ENCODE data around the gene SCRT2. TPM values are rescaled to one million over a fixed set of nuclear protein-coding genes. Genes with fewer than 3 reads are reported as not detected.

Gene SCRT2
- total and polyA plus RNA-seq, 4 experiments from 2014 or later = not detected

GRCh38 chr20:617934-618690, 57.5 kb downstream of the SCRT2 start:
- Histone ChIP-seq H3K4me1 (ENCODE audit: insufficient read depth, low read length) (no peaks in the 10 kb centered on the region), H3K27ac (ENCODE audit: low read depth, low read length) (no peak overlapping the region), H3K4me3 (ENCODE audit: low read length in 2 of 2) (no peak overlapping the region), H3K36me3 (ENCODE audit: insufficient read depth, low read length) (no peaks in the 10 kb centered on the region), H3K9me3 (ENCODE audit: control insufficient read depth in 1 of 2, low read length in 2 of 2) (no peaks in the 10 kb centered on the region), H3K27me3 (ENCODE audit: insufficient read depth, low read length) (peaks cover under 1% of the 10 kb centered on the region)
- Mint-ChIP-seq H3K27me3 (peaks cover 41 to 61% of the 10 kb centered on the region in 2 donors), H3K27ac (peak overlapping the region in 1 of 7 donors; percentile 22), H3K36me3 (no peaks in the 10 kb centered on the region), H3K9me3 (peaks cover 0 to 17% (median 9%) of the 10 kb centered on the region in 8 donors), H3K4me3 (no peak overlapping the region), H3K4me1 (no peaks in the 10 kb centered on the region)
- DNase-seq = no peak
- ChIA-PET POLR2A (ENCODE audit: partially characterized antibody) (no interaction called here), CTCF (ENCODE audit: partially characterized antibody) (interaction anchor here (1.0 kb wide), 2 partner anchors 27 to 55 kb away, joined by 3 read pairs; no protein-coding TSS in a partner anchor)
- intact Hi-C loops (cut with micrococcal nuclease) = no loop called here

GRCh38 chr20:615514-615913, 60.1 kb downstream of the SCRT2 start:
- CTCF ChIA-PET (ENCODE audit: partially characterized antibody) = no interaction called here

GRCh38 chr20:611843-612185, 63.8 kb downstream of the SCRT2 start:
- H3K27me3 ChIP-seq (ENCODE audit: insufficient read depth, low read length) = peaks cover 12% of the 10 kb centered on the region
- CTCF ChIA-PET (ENCODE audit: partially characterized antibody) = no interaction called here
- peak overlapping the region in 3 of 8 donors; percentile 44 to 75 (median 56) for H3K4me3 Mint-ChIP-seq

More at GRCh38 chr20:615514-615913, 60.1 kb downstream of the SCRT2 start:
- no peak for DNase-seq
- Histone ChIP-seq H3K36me3 (ENCODE audit: insufficient read depth, low read length) (no peaks in the 10 kb centered on the region), H3K27me3 (ENCODE audit: insufficient read depth, low read length) (peaks cover 12% of the 10 kb centered on the region), H3K4me1 (ENCODE audit: insufficient read depth, low read length) (no peaks in the 10 kb centered on the region), H3K4me3 (ENCODE audit: low read length in 2 of 2) (no peak overlapping the region), H3K9me3 (ENCODE audit: control insufficient read depth in 1 of 2, low read length in 2 of 2) (no peaks in the 10 kb centered on the region), H3K27ac (ENCODE audit: low read depth, low read length) (no peak overlapping the region)
- Mint-ChIP-seq H3K4me1 (peaks cover 2 to 15% (median 8%) of the 10 kb centered on the region in 4 donors), H3K36me3 (no peaks in the 10 kb centered on the region), H3K27ac (no peak overlapping the region), H3K4me3 (no peak overlapping the region), H3K9me3 (peaks cover 0 to 17% (median 9%) of the 10 kb centered on the region in 8 donors), H3K27me3 (peaks cover 59 to 64% of the 10 kb centered on the region in 2 donors)
- intact Hi-C loops (cut with micrococcal nuclease) = no loop called here
- POLR2A ChIA-PET (ENCODE audit: partially characterized antibody) = no interaction called here

More at GRCh38 chr20:611843-612185, 63.8 kb downstream of the SCRT2 start:
- DNase-seq = no peak
- Mint-ChIP-seq H3K4me1 (peaks cover 4 to 16% (median 8%) of the 10 kb centered on the region in 4 donors), H3K9me3 (peaks cover 0 to 2% (median 0%) of the 10 kb centered on the region in 8 donors), H3K36me3 (no peaks in the 10 kb centered on the region), H3K27ac (no peak overlapping the region), H3K27me3 (peaks cover 58 to 59% of the 10 kb centered on the region in 2 donors)
- Histone ChIP-seq H3K9me3 (ENCODE audit: control insufficient read depth in 1 of 2, low read length in 2 of 2) (no peaks in the 10 kb centered on the region), H3K4me1 (ENCODE audit: insufficient read depth, low read length) (no peaks in the 10 kb centered on the region), H3K4me3 (ENCODE audit: low read length in 2 of 2) (no peak overlapping the region), H3K36me3 (ENCODE audit: insufficient read depth, low read length) (no peaks in the 10 kb centered on the region), H3K27ac (ENCODE audit: low read depth, low read length) (no peak overlapping the region)
- intact Hi-C loops (cut with micrococcal nuclease) = no loop called here
- POLR2A ChIA-PET (ENCODE audit: partially characterized antibody) = no interaction called here

Other genes starting within 250 kb of the SCRT2 start
- 10 to 100 TPM; 42.1 to 42.9 TPM for gene TBC1D20, start 213.3 kb downstream of the SCRT2 start, total RNA-seq
- 10 to 100 TPM; 19.3 to 22.8 TPM for gene TBC1D20, start 213.3 kb downstream of the SCRT2 start, polyA plus RNA-seq
- gene CSNK2A1, start 132.0 kb downstream of the SCRT2 start, total RNA-seq = 10 to 100 TPM; 81.6 to 87.8 TPM
- 10 to 100 TPM; 45.2 to 48.2 TPM for gene CSNK2A1, start 132.0 kb downstream of the SCRT2 start, polyA plus RNA-seq
- gene TCF15, start 65.5 kb downstream of the SCRT2 start, total RNA-seq = not detected
- not detected for gene TCF15, start 65.5 kb downstream of the SCRT2 start, polyA plus RNA-seq
- 1 to 10 TPM; 6.9 to 7.4 TPM for gene SRXN1, start 22.6 kb downstream of the SCRT2 start, total RNA-seq
- gene SRXN1, start 22.6 kb downstream of the SCRT2 start, polyA plus RNA-seq = 10 to 100 TPM; 10.4 to 17.2 TPM
- not detected for gene SLC52A3, start 92.7 kb upstream of the SCRT2 start, total RNA-seq
- gene SLC52A3, start 92.7 kb upstream of the SCRT2 start, polyA plus RNA-seq = not detected
- gene FAM110A, start 157.9 kb upstream of the SCRT2 start, total RNA-seq = 10 to 100 TPM; 19.8 to 21.7 TPM
- 10 to 100 TPM in 1 of 2 donors, 1 to 10 TPM in 1; 8.1 to 15.4 TPM for gene FAM110A, start 157.9 kb upstream of the SCRT2 start, polyA plus RNA-seq
- gene ANGPT4, start 240.5 kb upstream of the SCRT2 start, total RNA-seq = not detected
- not detected for gene ANGPT4, start 240.5 kb upstream of the SCRT2 start, polyA plus RNA-seq